ENCODE data around the gene FANCI.

DNA sequence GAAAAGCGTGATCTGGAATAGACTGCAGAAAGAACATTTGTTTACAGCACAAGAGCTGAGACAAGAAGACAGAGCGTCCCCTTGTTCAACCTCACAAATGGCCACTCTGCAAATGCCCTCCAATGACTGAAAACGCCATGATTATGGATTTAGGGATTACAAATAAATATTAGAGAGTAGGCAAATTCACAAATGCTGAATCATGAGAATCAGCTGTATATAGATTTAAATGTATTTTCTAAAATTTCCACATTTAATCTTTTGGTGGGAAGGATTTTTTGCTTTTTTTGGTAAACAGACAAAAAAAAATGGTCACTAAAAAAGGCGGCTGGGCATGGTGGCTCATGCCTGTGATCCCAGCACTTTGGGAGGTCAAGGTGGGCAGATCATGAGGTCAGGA lies 101.5 kb downstream of the FANCI start:
- TF ChIP-seq TAF1 (IDR thresholded peaks at IDR 0.05; ENCODE audit: borderline replicate concordance, low read depth, low read length) = no peak
- TF ChIP-seq POLR2AphosphoS5 (IDR thresholded peaks at IDR 0.05; ENCODE audit: low read depth, low read length) = no peak
- no peak for TF ChIP-seq POLR2A (IDR thresholded peaks at IDR 0.05; ENCODE audit: low read depth, low read length)
